ENCODE measurements around the gene NGEF.

NGEF gene

DNA sequence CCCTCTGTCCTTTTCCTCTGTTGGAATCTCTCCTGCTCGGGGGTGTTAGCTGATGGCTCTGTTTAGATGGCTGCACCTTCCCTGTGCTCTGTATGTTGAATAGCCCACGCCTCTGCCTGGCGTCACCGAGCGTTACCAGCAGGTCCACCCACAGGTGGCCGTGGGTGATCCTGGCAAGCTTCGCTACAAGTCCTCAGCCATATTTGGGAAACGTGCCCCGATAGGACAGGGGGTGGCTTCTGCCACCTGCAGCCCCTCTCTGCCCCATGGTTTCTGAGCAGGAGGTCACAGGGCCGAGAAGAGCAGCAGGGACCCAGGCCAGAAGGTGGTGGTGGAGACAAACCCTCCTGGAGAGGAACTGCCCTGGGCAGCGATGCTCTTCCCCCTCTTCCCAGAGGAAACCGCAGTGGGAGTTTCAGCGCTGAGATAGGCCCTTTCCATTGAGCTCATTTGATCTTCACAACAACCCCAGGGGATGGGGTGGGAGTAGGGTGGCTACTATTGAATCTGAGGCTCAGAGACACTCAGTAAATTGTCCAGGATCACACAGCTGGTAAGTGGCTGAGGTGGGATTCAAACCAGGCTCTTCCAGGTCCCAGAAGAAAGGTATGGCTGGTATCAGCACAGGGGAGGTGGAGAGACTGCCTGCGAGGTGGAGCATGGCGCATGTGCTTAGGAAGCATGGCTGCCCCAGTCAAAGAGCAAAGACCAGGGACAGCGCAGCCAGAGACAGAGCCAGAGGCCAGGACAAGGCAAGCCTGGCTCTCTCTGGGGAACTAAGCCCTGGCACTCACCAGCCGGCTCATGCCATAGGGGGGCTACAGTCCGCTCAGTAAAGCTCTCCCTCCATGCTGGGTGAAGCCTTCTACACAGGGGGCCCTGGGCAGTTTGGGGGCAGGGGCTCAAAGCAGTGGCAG, 15.0 kb downstream of the NGEF start:
- no peak overlapping the region for H3K4me3 ChIP-seq (replicated peaks; ENCODE audit: insufficient read depth, low read length)
- H3K27ac ChIP-seq (replicated peaks): no peak overlapping the region
- no peaks in the 10 kb centered on the region for H3K27me3 ChIP-seq (ENCODE audit: insufficient read depth, poor library complexity, severe bottlenecking)
- DNase-seq (ENCODE audit: low read depth in 1 of 2, low spot score in 1 of 2): no peak
- TF ChIP-seq GABPA (IDR thresholded peaks at IDR 0.05; ENCODE audit: low read depth) (no peak), SPI1 (IDR thresholded peaks at IDR 0.05; ENCODE audit: borderline replicate concordance, low read depth) (no peak), POLR2AphosphoS5 (IDR thresholded peaks at IDR 0.05; ENCODE audit: low read depth) (no peak)
- TF ChIP-seq, protein P1, sequence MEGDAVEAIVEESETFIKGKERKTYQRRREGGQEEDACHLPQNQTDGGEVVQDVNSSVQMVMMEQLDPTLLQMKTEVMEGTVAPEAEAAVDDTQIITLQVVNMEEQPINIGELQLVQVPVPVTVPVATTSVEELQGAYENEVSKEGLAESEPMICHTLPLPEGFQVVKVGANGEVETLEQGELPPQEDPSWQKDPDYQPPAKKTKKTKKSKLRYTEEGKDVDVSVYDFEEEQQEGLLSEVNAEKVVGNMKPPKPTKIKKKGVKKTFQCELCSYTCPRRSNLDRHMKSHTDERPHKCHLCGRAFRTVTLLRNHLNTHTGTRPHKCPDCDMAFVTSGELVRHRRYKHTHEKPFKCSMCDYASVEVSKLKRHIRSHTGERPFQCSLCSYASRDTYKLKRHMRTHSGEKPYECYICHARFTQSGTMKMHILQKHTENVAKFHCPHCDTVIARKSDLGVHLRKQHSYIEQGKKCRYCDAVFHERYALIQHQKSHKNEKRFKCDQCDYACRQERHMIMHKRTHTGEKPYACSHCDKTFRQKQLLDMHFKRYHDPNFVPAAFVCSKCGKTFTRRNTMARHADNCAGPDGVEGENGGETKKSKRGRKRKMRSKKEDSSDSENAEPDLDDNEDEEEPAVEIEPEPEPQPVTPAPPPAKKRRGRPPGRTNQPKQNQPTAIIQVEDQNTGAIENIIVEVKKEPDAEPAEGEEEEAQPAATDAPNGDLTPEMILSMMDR (IDR thresholded peaks at IDR 0.05; ENCODE audit: insufficient read depth, low read length): no peak
- TF ChIP-seq, protein P2, sequence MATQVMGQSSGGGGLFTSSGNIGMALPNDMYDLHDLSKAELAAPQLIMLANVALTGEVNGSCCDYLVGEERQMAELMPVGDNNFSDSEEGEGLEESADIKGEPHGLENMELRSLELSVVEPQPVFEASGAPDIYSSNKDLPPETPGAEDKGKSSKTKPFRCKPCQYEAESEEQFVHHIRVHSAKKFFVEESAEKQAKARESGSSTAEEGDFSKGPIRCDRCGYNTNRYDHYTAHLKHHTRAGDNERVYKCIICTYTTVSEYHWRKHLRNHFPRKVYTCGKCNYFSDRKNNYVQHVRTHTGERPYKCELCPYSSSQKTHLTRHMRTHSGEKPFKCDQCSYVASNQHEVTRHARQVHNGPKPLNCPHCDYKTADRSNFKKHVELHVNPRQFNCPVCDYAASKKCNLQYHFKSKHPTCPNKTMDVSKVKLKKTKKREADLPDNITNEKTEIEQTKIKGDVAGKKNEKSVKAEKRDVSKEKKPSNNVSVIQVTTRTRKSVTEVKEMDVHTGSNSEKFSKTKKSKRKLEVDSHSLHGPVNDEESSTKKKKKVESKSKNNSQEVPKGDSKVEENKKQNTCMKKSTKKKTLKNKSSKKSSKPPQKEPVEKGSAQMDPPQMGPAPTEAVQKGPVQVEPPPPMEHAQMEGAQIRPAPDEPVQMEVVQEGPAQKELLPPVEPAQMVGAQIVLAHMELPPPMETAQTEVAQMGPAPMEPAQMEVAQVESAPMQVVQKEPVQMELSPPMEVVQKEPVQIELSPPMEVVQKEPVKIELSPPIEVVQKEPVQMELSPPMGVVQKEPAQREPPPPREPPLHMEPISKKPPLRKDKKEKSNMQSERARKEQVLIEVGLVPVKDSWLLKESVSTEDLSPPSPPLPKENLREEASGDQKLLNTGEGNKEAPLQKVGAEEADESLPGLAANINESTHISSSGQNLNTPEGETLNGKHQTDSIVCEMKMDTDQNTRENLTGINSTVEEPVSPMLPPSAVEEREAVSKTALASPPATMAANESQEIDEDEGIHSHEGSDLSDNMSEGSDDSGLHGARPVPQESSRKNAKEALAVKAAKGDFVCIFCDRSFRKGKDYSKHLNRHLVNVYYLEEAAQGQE (IDR thresholded peaks at IDR 0.05; ENCODE audit: insufficient replicate concordance, low read depth): no peak

DNA sequence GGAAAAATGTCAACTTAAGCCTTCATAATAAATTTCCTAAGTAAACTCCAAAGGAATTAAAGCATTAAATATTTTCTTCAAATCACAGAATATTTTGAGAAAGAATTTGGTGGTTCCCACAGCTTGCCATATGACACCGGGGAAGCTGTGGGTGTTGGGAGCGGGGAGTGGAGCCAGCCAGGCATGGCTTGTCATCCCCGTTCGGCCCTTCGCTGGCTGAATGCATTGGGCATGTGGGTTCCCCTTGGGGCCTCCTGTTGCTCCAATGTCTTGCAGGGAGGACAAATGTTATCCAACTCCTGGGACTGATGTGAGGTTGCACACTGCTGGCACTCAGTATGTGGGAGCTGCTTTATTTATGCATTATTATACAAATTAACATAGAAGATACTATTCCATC, 18.6 kb downstream of the NGEF start:
- no peaks in the 10 kb centered on the region for H3K27me3 ChIP-seq (ENCODE audit: insufficient read depth, poor library complexity, severe bottlenecking)
- H3K4me3 ChIP-seq (replicated peaks; ENCODE audit: insufficient read depth, low read length): no peak overlapping the region
- no peak overlapping the region for H3K27ac ChIP-seq (replicated peaks)
- no peak for DNase-seq (ENCODE audit: low read depth in 1 of 2, low spot score in 1 of 2)
- TF ChIP-seq POLR2AphosphoS5 (IDR thresholded peaks at IDR 0.05; ENCODE audit: low read depth) (no peak), GABPA (IDR thresholded peaks at IDR 0.05; ENCODE audit: low read depth) (no peak), SPI1 (IDR thresholded peaks at IDR 0.05; ENCODE audit: borderline replicate concordance, low read depth) (no peak)
- TF ChIP-seq, protein P1 (IDR thresholded peaks at IDR 0.05; ENCODE audit: insufficient read depth, low read length): no peak
- TF ChIP-seq, protein P2 (IDR thresholded peaks at IDR 0.05; ENCODE audit: insufficient replicate concordance, low read depth): no peak

DNA sequence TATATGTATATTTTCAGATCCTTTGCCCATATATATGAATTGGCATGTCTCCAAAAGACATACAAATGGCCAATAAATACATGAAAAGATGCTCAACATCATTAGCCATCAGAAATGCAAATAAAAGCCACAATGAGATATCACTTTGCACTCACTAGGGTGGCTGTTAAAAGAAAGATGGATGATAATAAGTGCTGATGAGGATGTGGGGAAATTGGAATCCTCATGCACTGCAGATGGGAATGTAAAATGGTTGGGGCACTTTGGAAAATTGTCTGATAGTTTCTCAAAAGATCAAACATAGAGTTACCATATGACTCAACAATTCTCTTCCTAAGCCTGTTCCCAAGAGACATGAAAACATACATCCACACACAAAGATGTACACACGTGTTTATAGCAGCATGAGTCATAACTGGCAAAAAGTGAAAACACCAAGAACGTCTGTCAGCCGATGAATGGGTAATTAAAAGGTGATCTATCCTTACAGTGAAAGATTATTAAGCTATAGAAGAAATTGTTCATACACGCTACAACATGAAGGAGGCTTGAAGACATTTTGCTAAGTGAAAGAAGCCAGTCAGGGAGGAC, 19.7 kb downstream of the NGEF start:
- no peak overlapping the region for H3K4me3 ChIP-seq (replicated peaks; ENCODE audit: insufficient read depth, low read length)
- no peak overlapping the region for H3K27ac ChIP-seq (replicated peaks)
- TF ChIP-seq POLR2AphosphoS5 (IDR thresholded peaks at IDR 0.05; ENCODE audit: low read depth) (no peak), GABPA (IDR thresholded peaks at IDR 0.05; ENCODE audit: low read depth) (no peak)
- TF ChIP-seq, protein P1 (IDR thresholded peaks at IDR 0.05; ENCODE audit: insufficient read depth, low read length): no peak
- no peaks in the 10 kb centered on the region for H3K27me3 ChIP-seq (ENCODE audit: insufficient read depth, poor library complexity, severe bottlenecking)
- no peak for DNase-seq (ENCODE audit: low read depth in 1 of 2, low spot score in 1 of 2)
